ENCODE measurements around the gene FZD10. TPM values are rescaled to one million over a fixed set of nuclear protein-coding genes. Genes with fewer than 3 reads are reported as not detected.

Gene FZD10
- total RNA-seq, 1 experiment from 2014 or later: not detected

DNA sequence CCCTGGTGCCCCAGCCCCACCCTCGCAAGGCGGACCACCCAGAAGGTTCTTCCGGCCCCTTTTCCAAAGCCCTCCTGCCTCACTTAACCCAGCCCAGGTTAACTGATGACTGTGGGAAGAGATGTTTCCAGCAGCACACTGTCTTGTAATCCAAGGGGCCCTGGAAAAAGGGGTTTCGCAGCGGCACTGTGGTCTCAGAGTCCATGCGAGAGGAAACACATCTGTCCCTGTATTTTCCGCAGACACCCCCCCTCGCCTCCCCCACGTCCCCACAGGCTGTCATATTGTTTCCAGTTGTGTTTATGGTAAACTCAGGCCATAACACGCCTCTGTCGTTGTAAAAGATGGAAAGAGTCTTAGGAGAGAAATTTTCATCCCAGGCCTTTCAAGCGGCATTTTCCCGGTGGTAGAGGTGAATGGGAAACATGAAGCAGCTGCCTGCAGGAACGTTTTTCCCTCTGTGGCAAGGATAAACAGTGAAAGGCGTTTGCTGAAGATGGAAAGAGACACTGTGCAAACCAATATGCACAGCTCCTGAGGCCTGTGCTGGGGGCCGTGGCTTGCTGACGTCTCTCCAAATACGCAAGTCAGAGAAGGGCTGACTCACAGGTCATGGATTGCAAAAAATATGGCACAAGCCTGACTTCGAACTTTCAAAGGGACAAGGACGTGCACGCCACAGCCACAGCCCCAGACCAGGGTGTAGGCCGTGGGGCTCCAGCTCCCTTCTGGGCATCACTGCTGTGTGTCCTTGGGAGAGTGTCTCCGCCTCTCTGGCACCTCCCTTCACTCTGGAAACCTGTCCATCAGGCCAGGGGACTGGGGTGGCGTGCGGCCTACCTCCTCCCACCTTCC lies 22.5 kb upstream of the FZD10 start:
- Histone ChIP-seq H3K4me1 (no peaks in the 10 kb centered on the region), H3K4me3 (no peak overlapping the region), H3K9me3 (replicated peaks) (no peaks in the 10 kb centered on the region), H3K27me3 (no peaks in the 10 kb centered on the region; the same call in 1 of the 2 replicates), H3K27ac (no peak overlapping the region), H3K36me3 (no peaks in the 10 kb centered on the region)
- no peak for DNase-seq

DNA sequence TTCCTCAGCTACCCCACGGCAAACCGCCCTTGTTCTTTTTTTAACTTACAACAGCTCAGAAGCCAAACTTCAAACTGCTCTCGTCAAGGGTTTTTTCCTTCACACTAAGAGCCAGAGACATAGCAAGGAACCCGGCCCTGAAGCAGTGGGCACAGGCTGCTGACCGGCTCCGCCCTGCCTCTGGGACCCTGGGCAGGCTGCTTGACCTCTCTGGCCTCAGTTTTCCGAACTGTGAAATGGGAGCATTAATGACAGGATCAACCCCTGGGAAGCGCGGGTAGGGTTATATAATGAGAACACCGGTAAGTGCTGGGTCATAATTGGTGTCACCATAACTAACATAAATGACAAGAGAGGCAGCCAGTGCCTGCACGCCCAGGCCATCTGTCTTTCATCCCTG lies 21.2 kb upstream of the FZD10 start:
- H3K4me1 ChIP-seq: no peaks in the 10 kb centered on the region
- no peak overlapping the region for H3K4me3 ChIP-seq
- no peaks in the 10 kb centered on the region for H3K36me3 ChIP-seq
- 0 out of 2 replicates have a peak, but pooled peaks cover 3% of the 10 kb centered on the region for H3K27me3 ChIP-seq
- H3K9me3 ChIP-seq (replicated peaks): no peaks in the 10 kb centered on the region
- no peak for DNase-seq
- H3K27ac ChIP-seq: no peak overlapping the region

DNA sequence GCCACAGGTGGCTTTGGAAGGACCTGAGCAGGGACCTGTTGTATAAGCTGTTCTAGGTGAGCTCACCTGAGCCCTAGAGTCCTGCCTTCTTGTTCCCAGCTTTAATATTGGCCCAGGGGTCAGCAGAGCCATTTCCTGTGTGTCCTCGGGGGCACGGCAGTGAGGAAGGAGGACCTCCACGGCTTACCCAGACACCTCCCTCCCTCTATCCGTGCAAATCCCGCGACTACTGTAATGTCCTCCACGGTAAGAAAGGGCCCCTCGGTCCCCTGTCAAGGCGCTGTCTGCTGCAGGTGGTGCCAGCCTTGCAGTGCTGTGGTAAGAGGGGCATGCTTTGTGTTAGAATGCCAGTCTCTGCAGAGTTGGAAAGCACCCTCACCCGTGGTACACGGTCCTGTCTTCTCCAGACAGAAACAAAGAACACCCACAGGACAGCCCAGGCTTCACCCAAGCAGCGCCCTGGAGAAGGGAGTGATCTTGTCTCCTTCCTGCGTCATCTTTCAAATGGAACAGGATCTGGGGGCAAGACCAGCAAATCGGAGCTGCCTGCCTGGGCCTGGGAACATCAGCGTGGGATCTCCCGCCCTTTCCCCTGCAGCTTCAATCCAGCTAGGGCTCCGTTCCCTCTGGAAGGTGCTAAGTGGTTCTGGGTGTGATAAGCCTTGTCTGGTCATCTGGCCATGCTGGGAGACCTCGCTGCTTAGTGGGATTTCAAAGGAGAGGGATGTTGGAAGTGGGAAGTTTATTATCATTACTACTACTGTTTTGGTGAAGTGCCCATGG lies 20.2 kb upstream of the FZD10 start:
- no peak for DNase-seq
- Histone ChIP-seq H3K4me3 (no peak overlapping the region), H3K27me3 (0 out of 2 replicates have a peak, but pooled peaks cover 3% of the 10 kb centered on the region), H3K9me3 (replicated peaks) (no peaks in the 10 kb centered on the region), H3K36me3 (no peaks in the 10 kb centered on the region), H3K27ac (no peak overlapping the region), H3K4me1 (no peaks in the 10 kb centered on the region)

DNA sequence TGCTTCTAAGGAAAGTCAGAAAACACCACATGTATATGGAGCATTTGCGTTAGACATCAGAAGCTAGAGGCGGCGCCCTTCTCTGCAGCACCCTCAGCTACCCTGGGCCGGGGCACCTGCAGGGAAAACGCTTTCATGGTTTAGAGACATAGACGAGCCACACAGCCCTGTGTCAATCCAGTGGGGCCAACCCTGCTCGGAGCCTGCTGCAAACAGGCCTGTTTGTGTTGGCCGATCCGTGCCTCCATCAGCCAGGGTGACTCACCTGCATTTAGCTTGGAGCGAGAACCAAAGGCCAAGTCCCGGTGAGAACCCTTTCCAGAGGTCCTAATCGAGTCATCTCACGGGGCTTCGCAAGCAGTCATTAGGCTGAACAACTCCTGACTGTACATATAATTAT lies 19.5 kb upstream of the FZD10 start:
- no peak for DNase-seq
- Histone ChIP-seq H3K9me3 (replicated peaks) (no peaks in the 10 kb centered on the region), H3K4me3 (no peak overlapping the region), H3K27me3 (0 out of 2 replicates have a peak, but pooled peaks cover 3% of the 10 kb centered on the region), H3K27ac (no peak overlapping the region), H3K36me3 (no peaks in the 10 kb centered on the region), H3K4me1 (no peaks in the 10 kb centered on the region)

DNA sequence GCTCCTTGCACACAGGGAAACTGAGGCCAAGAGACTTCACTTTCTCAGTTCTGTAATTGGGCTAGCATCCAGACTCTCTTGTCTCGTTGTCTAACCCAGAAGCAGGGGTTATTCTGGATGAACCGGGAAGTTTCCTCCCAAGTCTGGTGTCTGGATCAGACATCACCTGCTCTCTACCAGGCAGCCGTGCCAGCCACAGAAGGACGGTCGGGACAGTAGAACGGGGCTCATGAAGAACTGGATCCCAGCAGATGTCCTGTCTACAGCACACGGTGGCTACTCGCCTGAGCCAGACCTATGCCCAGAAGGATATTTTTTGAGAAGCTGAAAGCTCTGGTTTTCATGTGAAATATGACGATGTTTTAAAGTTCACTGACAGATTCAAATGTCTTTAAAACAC lies 19.1 kb upstream of the FZD10 start:
- no peak overlapping the region for H3K4me3 ChIP-seq

DNA sequence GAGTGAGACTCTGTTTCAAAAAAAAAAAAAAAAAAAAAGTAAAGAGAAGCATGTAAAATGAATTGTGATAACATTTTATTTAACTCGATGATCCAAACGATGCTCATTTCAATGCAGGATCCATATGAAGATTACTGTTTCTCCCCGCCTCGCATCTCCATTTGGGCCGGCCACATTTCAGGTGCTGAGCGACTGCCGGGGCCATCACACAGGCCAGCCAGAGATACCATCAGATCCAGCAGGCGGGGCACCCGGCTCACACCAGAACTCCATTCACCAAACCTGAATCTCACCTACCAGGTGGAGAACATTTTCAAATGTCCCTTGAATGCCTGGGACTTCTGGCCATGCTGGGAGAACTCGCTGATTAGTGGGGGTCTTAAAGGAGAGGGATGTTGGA lies 18.0 kb upstream of the FZD10 start:
- H3K27ac ChIP-seq: no peak overlapping the region
- H3K27me3 ChIP-seq: 0 out of 2 replicates have a peak, but pooled peaks cover 3% of the 10 kb centered on the region
- no peak overlapping the region for H3K4me3 ChIP-seq
- no peaks in the 10 kb centered on the region for H3K4me1 ChIP-seq
- no peaks in the 10 kb centered on the region for H3K36me3 ChIP-seq
- no peaks in the 10 kb centered on the region for H3K9me3 ChIP-seq (replicated peaks)
- DNase-seq: no peak

More for the DNA sequence above, 19.1 kb upstream of the FZD10 start:
- 0 out of 2 replicates have a peak, but pooled peaks cover 3% of the 10 kb centered on the region for H3K27me3 ChIP-seq
- no peaks in the 10 kb centered on the region for H3K36me3 ChIP-seq
- no peak for DNase-seq
- H3K4me1 ChIP-seq: no peaks in the 10 kb centered on the region
- no peak overlapping the region for H3K27ac ChIP-seq
- H3K9me3 ChIP-seq (replicated peaks): no peaks in the 10 kb centered on the region

- no peak overlapping the region for H3K27ac ChIP-seq
- no peaks in the 10 kb centered on the region for H3K36me3 ChIP-seq
- H3K27me3 ChIP-seq: 0 out of 2 replicates have a peak, but pooled peaks cover 3% of the 10 kb centered on the region
- H3K9me3 ChIP-seq (replicated peaks): no peaks in the 10 kb centered on the region
- no peak for DNase-seq
- H3K4me3 ChIP-seq: no peak overlapping the region
- H3K4me1 ChIP-seq: no peaks in the 10 kb centered on the region
Measured at GRCh38 chr12:130145731-130146130, 16.5 kb upstream of the FZD10 start.

- Histone ChIP-seq H3K36me3 (no peaks in the 10 kb centered on the region), H3K27ac (no peak overlapping the region), H3K4me3 (no peak overlapping the region), H3K9me3 (replicated peaks) (no peaks in the 10 kb centered on the region), H3K27me3 (0 out of 2 replicates have a peak, but pooled peaks cover 3% of the 10 kb centered on the region), H3K4me1 (no peaks in the 10 kb centered on the region)
- no peak for DNase-seq
Measured at GRCh38 chr12:130146176-130146931, 15.9 kb upstream of the FZD10 start.

GRCh38 chr12:130147875-130148596 lies 14.2 kb upstream of the FZD10 start:
- Histone ChIP-seq H3K4me3 (no peak overlapping the region), H3K4me1 (no peaks in the 10 kb centered on the region), H3K9me3 (replicated peaks) (no peaks in the 10 kb centered on the region), H3K36me3 (no peaks in the 10 kb centered on the region), H3K27me3 (0 out of 2 replicates have a peak, but pooled peaks cover 3% of the 10 kb centered on the region), H3K27ac (no peak overlapping the region)
- no peak for DNase-seq

- DNase-seq: no peak
- no peaks in the 10 kb centered on the region for H3K36me3 ChIP-seq
- no peaks in the 10 kb centered on the region for H3K9me3 ChIP-seq (replicated peaks)
- no peak overlapping the region for H3K4me3 ChIP-seq
- H3K4me1 ChIP-seq: no peaks in the 10 kb centered on the region
- H3K27ac ChIP-seq: no peak overlapping the region
- no peaks in the 10 kb centered on the region for H3K27me3 ChIP-seq
Measured at GRCh38 chr12:130151846-130152245, 10.4 kb upstream of the FZD10 start.

DNA sequence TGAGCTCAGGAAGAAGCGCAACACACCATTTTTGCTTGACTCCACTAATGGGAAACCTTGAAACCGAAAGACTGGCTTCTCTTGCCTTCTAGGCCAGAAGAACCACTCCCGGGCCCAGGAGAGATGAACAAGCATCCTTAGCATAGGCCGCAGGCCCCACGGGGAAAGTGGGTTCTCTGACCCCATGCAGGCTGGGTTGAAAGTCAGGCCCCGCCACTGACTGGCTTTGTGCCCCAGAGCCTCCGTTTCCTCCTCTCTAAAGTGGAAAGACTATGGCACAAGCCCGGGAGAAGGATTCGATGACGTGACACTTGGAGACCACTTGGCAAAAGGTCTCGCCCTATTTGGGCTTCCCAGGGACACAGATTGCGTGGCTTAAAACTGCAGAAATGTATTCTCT lies 9.9 kb upstream of the FZD10 start:
- Histone ChIP-seq H3K27me3 (no peaks in the 10 kb centered on the region), H3K9me3 (replicated peaks) (no peaks in the 10 kb centered on the region), H3K27ac (no peak overlapping the region), H3K36me3 (no peaks in the 10 kb centered on the region), H3K4me3 (no peak overlapping the region), H3K4me1 (no peaks in the 10 kb centered on the region)
- DNase-seq: no peak

- H3K27me3 ChIP-seq: no peaks in the 10 kb centered on the region
- H3K27ac ChIP-seq: no peak overlapping the region
- no peaks in the 10 kb centered on the region for H3K9me3 ChIP-seq (replicated peaks)
- no peaks in the 10 kb centered on the region for H3K36me3 ChIP-seq
- no peak overlapping the region for H3K4me3 ChIP-seq
- no peak for DNase-seq
- no peaks in the 10 kb centered on the region for H3K4me1 ChIP-seq
Measured at GRCh38 chr12:130153803-130154202, 8.5 kb upstream of the FZD10 start.

DNA sequence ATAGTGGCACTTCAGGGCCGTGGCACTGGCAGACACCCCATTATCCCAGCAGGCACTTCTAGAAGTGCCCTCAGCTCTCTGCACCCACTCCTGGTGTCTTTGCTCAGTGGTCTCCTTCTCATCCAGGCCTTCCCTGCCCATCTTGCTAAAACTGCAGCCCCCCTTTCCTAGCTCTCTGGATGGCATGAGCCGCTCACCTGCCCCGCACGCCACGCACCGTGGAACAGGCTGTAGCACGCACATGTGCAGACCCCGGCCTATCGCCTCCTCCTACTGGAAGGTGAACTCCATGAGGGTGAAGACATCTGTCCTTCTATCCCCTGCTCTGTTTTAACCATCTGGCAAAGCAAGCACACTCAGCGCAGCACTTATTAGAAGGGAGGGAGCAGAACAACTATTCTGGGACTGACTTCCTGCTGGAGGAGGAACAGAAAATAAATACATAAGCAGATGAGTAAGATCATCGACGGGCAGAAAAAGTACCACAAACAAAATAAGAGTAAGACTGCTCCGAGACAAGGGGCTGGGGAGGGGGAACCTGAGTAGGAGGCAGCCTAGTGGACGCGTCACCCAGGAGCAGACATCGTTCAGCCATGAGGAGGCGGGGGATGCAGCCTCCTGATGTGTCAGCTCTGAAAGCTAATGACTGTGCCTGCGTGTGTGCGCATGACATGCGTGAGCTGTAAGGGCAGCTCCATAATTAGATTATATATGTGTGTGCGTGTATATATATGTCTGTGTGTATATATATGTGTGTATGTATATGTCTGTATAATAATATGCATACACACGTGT lies 7.8 kb upstream of the FZD10 start:
- Histone ChIP-seq H3K36me3 (no peaks in the 10 kb centered on the region), H3K27ac (no peak overlapping the region), H3K4me3 (no peak overlapping the region), H3K27me3 (no peaks in the 10 kb centered on the region), H3K9me3 (replicated peaks) (no peaks in the 10 kb centered on the region), H3K4me1 (no peaks in the 10 kb centered on the region)
- no peak for DNase-seq

Measured in SJCRH30 (cell line).